Hematopoietic multipotent progenitor cell treated with erythropoietin and hydrocortisone succinate and interleukin-3 and kit ligand, for 4 days (in vitro differentiated cells): Measurements from ENCODE around the gene CEMIP2.

Experiments
- DNase-seq: peaks from one replicate; pipeline ENCODE4 v3.0.0-alpha.2; 2015

Gene CEMIP2

GRCh38 chr9:71772726-71773125 is 4.4 kb upstream of the CEMIP2 start:
- no peak for DNase-seq

GRCh38 chr9:71770170-71770569 is 1.9 kb upstream of the CEMIP2 start:
- no peak for DNase-seq

- DNase-seq, result peak; percentile 79
Observed at GRCh38 chr9:71769175-71770161, 1.2 kb upstream of the CEMIP2 start.

GRCh38 chr9:71767776-71768321 is 464 bp downstream of the CEMIP2 start:
- peak; percentile 50 for DNase-seq

- no peak for DNase-seq
Observed at GRCh38 chr9:71767163-71767775, 1.0 kb downstream of the CEMIP2 start.

GRCh38 chr9:71766663-71767062 is 1.6 kb downstream of the CEMIP2 start:
- no peak for DNase-seq

GRCh38 chr9:71765693-71766092 is 2.6 kb downstream of the CEMIP2 start:
- DNase-seq, result no peak

- DNase-seq, result no peak
Observed at GRCh38 chr9:71764891-71765290, 3.4 kb downstream of the CEMIP2 start.

- DNase-seq, result no peak
Observed at GRCh38 chr9:71764463-71764862, 3.9 kb downstream of the CEMIP2 start.

- no peak for DNase-seq
Observed at GRCh38 chr9:71763832-71764231, 4.5 kb downstream of the CEMIP2 start.

- no peak for DNase-seq
Observed at GRCh38 chr9:71762900-71763653, 5.2 kb downstream of the CEMIP2 start.

- no peak for DNase-seq
Observed at GRCh38 chr9:71761938-71762353, 6.4 kb downstream of the CEMIP2 start.

- no peak for DNase-seq
Observed at GRCh38 chr9:71760901-71761300, 7.4 kb downstream of the CEMIP2 start.

GRCh38 chr9:71758785-71759184 is 9.5 kb downstream of the CEMIP2 start:
- DNase-seq, result peak; percentile 53

GRCh38 chr9:71758277-71758676 is 10.0 kb downstream of the CEMIP2 start:
- no peak for DNase-seq

- DNase-seq, result no peak
Observed at GRCh38 chr9:71756753-71757152, 11.6 kb downstream of the CEMIP2 start.

- no peak for DNase-seq
Observed at GRCh38 chr9:71755869-71756268, 12.4 kb downstream of the CEMIP2 start.

GRCh38 chr9:71755230-71755629 is 13.1 kb downstream of the CEMIP2 start:
- DNase-seq, result no peak

- DNase-seq, result no peak
Observed at GRCh38 chr9:71754151-71754550, 14.2 kb downstream of the CEMIP2 start.

GRCh38 chr9:71752928-71753327 is 15.4 kb downstream of the CEMIP2 start:
- no peak for DNase-seq

- DNase-seq, result no peak
Observed at GRCh38 chr9:71752352-71752751, 16.0 kb downstream of the CEMIP2 start.

- peak; percentile 65 for DNase-seq
Observed at GRCh38 chr9:71748280-71748743, 20.0 kb downstream of the CEMIP2 start.

- DNase-seq, result peak; percentile 54
Observed at GRCh38 chr9:71747576-71747975, 20.7 kb downstream of the CEMIP2 start.
